ENCODE results near the gene ADPGK. TPM values are rescaled to one million over a fixed set of nuclear protein-coding genes. Genes with fewer than 3 reads are reported as not detected.
"Not testable (repeated sequence)": the region's sequence is repeated elsewhere in the genome, so short reads cannot be mapped to it uniquely, and the experiment has no call there.

ADPGK gene
- total RNA-seq, 1 donor from 2014 or later: 67.3 TPM

DNA sequence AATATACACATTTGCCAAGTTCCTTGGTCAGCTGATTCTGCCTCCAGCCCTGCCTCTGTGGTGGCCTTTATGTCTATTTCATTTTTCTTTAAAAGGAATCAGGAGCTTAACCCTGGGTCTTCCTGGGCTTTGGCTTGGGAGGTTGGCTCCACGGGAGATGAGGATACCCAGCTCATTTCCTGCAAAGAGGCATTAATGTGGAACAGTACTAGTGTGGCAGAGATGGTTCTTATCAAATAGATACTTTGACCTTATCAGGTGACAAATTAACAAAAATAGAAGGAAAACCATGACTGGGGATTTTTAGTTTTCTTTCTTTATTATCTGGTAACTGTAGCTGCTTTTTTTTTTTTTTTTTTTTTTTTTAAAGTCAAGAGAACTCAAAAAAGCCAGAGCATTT is 54.7 kb downstream of the ADPGK start:
- no peaks in the 10 kb centered on the region for H3K79me2 ChIP-seq (ENCODE audit: insufficient read depth, low read length)
- H3K4me3 Mint-ChIP-seq (ENCODE audit: unreplicated experiment): no peak overlapping the region
- no peaks in the 10 kb centered on the region for H3K4me1 ChIP-seq (ENCODE audit: insufficient read depth, low read length)
- H3K36me3 Mint-ChIP-seq (ENCODE audit: low read depth, unreplicated experiment): peaks cover 9% of the 10 kb centered on the region
- H3K9me3 Mint-ChIP-seq (ENCODE audit: unreplicated experiment): no peaks in the 10 kb centered on the region
- no peaks in the 10 kb centered on the region for H3K27me3 ChIP-seq (ENCODE audit: insufficient read depth, low read length)
- H3K4me3 ChIP-seq (ENCODE audit: insufficient read depth, low read depth, low read length): no peak overlapping the region
- no peak overlapping the region for H3K9ac ChIP-seq (ENCODE audit: low read length)
- no peaks in the 10 kb centered on the region for H3K36me3 ChIP-seq (ENCODE audit: insufficient read depth, low read length)
- H3K4me1 Mint-ChIP-seq (ENCODE audit: low read depth, unreplicated experiment): no peaks in the 10 kb centered on the region
- no peak overlapping the region for H2AFZ ChIP-seq (ENCODE audit: low read depth, low read length)
- no peak overlapping the region for H3K4me2 ChIP-seq (ENCODE audit: low read length)
- H3K9me3 ChIP-seq (ENCODE audit: insufficient read depth, low read depth, low read length): no peaks in the 10 kb centered on the region
- no peak overlapping the region for H3K27ac Mint-ChIP-seq (ENCODE audit: unreplicated experiment)
- H4K20me1 ChIP-seq (ENCODE audit: insufficient read depth, low read length): peaks cover 4% of the 10 kb centered on the region
- DNase-seq (ENCODE audit: low read depth): no peak
- no peak overlapping the region for H3K27ac ChIP-seq (ENCODE audit: low read depth, low read length)
- no peaks in the 10 kb centered on the region for H3K27me3 Mint-ChIP-seq (ENCODE audit: low read depth, unreplicated experiment)
- TF ChIP-seq, protein P1, sequence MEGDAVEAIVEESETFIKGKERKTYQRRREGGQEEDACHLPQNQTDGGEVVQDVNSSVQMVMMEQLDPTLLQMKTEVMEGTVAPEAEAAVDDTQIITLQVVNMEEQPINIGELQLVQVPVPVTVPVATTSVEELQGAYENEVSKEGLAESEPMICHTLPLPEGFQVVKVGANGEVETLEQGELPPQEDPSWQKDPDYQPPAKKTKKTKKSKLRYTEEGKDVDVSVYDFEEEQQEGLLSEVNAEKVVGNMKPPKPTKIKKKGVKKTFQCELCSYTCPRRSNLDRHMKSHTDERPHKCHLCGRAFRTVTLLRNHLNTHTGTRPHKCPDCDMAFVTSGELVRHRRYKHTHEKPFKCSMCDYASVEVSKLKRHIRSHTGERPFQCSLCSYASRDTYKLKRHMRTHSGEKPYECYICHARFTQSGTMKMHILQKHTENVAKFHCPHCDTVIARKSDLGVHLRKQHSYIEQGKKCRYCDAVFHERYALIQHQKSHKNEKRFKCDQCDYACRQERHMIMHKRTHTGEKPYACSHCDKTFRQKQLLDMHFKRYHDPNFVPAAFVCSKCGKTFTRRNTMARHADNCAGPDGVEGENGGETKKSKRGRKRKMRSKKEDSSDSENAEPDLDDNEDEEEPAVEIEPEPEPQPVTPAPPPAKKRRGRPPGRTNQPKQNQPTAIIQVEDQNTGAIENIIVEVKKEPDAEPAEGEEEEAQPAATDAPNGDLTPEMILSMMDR (IDR thresholded peaks at IDR 0.05; ENCODE audit: insufficient read depth, low read depth, low read length): no peak
- no peak for TF ChIP-seq EZH2 (IDR thresholded peaks at IDR 0.05; ENCODE audit: insufficient read depth, low read length)
- no peak for FAIRE-seq

DNA sequence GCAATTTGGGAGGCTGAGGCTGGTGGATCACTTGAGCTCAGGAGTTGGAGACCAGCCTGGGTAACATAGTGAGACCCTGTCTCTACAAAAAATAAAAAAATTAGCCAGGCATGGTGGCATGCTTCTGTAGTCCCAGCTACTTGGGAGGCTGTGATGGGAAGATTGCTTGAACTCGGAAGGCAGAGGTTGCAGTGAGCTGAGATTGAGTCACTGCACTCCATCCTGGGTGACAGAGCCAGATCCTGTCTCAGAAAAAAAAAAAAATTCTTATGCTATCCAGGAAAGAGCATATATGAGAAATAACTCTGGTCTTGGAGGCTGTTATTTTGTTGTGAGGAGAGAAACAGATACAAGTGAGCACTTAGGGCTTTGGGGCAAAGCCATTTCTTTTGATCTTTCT is 55.3 kb downstream of the ADPGK start:
- not testable (repeated sequence) for H3K9me3 ChIP-seq (ENCODE audit: insufficient read depth, low read depth, low read length); H3K4me1 Mint-ChIP-seq (ENCODE audit: low read depth, unreplicated experiment); H3K27me3 ChIP-seq (ENCODE audit: insufficient read depth, low read length); H3K36me3 Mint-ChIP-seq (ENCODE audit: low read depth, unreplicated experiment); H3K4me3 Mint-ChIP-seq (ENCODE audit: unreplicated experiment); H3K4me3 ChIP-seq (ENCODE audit: insufficient read depth, low read depth, low read length); H3K9me3 Mint-ChIP-seq (ENCODE audit: unreplicated experiment); H3K9ac ChIP-seq (ENCODE audit: low read length); H2AFZ ChIP-seq (ENCODE audit: low read depth, low read length); H3K79me2 ChIP-seq (ENCODE audit: insufficient read depth, low read length); H4K20me1 ChIP-seq (ENCODE audit: insufficient read depth, low read length); H3K36me3 ChIP-seq (ENCODE audit: insufficient read depth, low read length); H3K27ac ChIP-seq (ENCODE audit: low read depth, low read length); FAIRE-seq; DNase-seq (ENCODE audit: low read depth); H3K27ac Mint-ChIP-seq (ENCODE audit: unreplicated experiment); H3K4me1 ChIP-seq (ENCODE audit: insufficient read depth, low read length); H3K27me3 Mint-ChIP-seq (ENCODE audit: low read depth, unreplicated experiment)
- H3K4me2 ChIP-seq (ENCODE audit: low read length): peak overlapping the region; percentile 1

DNA sequence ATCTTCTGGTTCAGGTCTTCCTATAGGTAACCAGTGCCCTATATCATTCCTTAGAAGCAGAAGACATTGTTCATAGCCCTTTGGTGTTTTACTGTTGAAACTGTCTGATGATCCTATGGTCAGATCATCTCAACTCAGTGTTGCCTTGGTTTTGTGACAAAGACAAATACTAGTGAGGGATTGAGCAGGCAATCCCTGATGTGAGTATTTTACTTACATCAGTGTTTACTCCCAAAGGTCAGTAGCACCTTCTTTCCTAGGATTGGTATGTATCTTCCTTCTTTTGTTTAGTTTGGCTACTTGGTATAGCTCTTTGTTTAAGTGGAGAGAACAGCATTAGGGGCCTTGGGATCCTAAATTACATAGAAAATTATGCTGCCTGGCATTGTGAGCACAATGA is 56.4 kb downstream of the ADPGK start:
- Histone ChIP-seq H3K4me3 (ENCODE audit: insufficient read depth, low read depth, low read length) (no peak overlapping the region), H3K4me1 (ENCODE audit: insufficient read depth, low read length) (no peaks in the 10 kb centered on the region), H3K4me2 (ENCODE audit: low read length) (no peak overlapping the region), H2AFZ (ENCODE audit: low read depth, low read length) (no peak overlapping the region), H3K27me3 (ENCODE audit: insufficient read depth, low read length) (no peaks in the 10 kb centered on the region), H3K9me3 (ENCODE audit: insufficient read depth, low read depth, low read length) (no peaks in the 10 kb centered on the region), H3K79me2 (ENCODE audit: insufficient read depth, low read length) (no peaks in the 10 kb centered on the region), H3K36me3 (ENCODE audit: insufficient read depth, low read length) (no peaks in the 10 kb centered on the region), H3K9ac (ENCODE audit: low read length) (no peak overlapping the region), H3K27ac (ENCODE audit: low read depth, low read length) (no peak overlapping the region), H4K20me1 (ENCODE audit: insufficient read depth, low read length) (no peaks in the 10 kb centered on the region)
- FAIRE-seq (no peak), DNase-seq (ENCODE audit: low read depth) (no peak)
- no peaks in the 10 kb centered on the region for H3K27me3 Mint-ChIP-seq (ENCODE audit: low read depth, unreplicated experiment)
- H3K36me3 Mint-ChIP-seq (ENCODE audit: low read depth, unreplicated experiment): peaks cover 7% of the 10 kb centered on the region
- no peaks in the 10 kb centered on the region for H3K4me1 Mint-ChIP-seq (ENCODE audit: low read depth, unreplicated experiment)
- H3K9me3 Mint-ChIP-seq (ENCODE audit: unreplicated experiment): no peaks in the 10 kb centered on the region
- H3K4me3 Mint-ChIP-seq (ENCODE audit: unreplicated experiment): no peak overlapping the region
- no peak for TF ChIP-seq EZH2 (IDR thresholded peaks at IDR 0.05; ENCODE audit: insufficient read depth, low read length)
- TF ChIP-seq, protein P1 (IDR thresholded peaks at IDR 0.05; ENCODE audit: insufficient read depth, low read depth, low read length): no peak
- H3K27ac Mint-ChIP-seq (ENCODE audit: unreplicated experiment): no peak overlapping the region

DNA sequence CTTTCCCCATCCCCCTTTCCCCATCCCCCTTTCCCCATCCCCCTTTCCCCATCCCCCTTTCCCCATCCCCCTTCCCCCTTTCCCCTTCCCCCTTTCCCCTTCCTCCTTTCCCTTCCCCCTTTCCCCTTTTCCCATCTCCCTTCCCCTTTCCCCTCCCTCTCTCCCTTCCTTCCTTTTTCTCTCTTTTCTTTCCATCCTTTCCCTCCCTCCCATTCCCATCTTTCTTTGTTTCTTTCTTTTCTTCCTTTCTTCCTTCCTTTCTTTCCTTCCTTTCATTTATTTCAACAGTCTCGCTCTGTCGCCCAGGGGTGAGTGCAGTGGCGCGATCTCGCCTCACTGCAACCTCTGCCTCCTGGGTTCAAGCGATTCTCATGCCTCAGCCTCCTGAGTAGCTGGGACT is 57.7 kb downstream of the ADPGK start:
- H3K4me3 ChIP-seq (ENCODE audit: insufficient read depth, low read depth, low read length); H3K9me3 ChIP-seq (ENCODE audit: insufficient read depth, low read depth, low read length); H3K79me2 ChIP-seq (ENCODE audit: insufficient read depth, low read length); H3K4me1 Mint-ChIP-seq (ENCODE audit: low read depth, unreplicated experiment); H3K27ac Mint-ChIP-seq (ENCODE audit: unreplicated experiment); H2AFZ ChIP-seq (ENCODE audit: low read depth, low read length); H3K36me3 ChIP-seq (ENCODE audit: insufficient read depth, low read length); H3K4me2 ChIP-seq (ENCODE audit: low read length); H3K27ac ChIP-seq (ENCODE audit: low read depth, low read length); H3K9ac ChIP-seq (ENCODE audit: low read length); H3K36me3 Mint-ChIP-seq (ENCODE audit: low read depth, unreplicated experiment); H3K9me3 Mint-ChIP-seq (ENCODE audit: unreplicated experiment); DNase-seq (ENCODE audit: low read depth); H4K20me1 ChIP-seq (ENCODE audit: insufficient read depth, low read length); H3K27me3 ChIP-seq (ENCODE audit: insufficient read depth, low read length); H3K27me3 Mint-ChIP-seq (ENCODE audit: low read depth, unreplicated experiment); H3K4me3 Mint-ChIP-seq (ENCODE audit: unreplicated experiment); H3K4me1 ChIP-seq (ENCODE audit: insufficient read depth, low read length); FAIRE-seq: not testable (repeated sequence)

All from astrocyte (in vitro differentiated cells and primary cell).